ENCODE measurements around the gene C1R.

C1R gene

GRCh38 chr12:7136071-7136470, 43.8 kb upstream of the C1R start:
- H3K9me3 Mint-ChIP-seq, result no peaks in the 10 kb centered on the region
- H3K4me1 Mint-ChIP-seq, result peaks cover 23% of the 10 kb centered on the region
- no peak overlapping the region for H3K4me3 Mint-ChIP-seq
- H3K27ac Mint-ChIP-seq, result no peak overlapping the region
- peaks cover 72% of the 10 kb centered on the region for H3K36me3 Mint-ChIP-seq (ENCODE audit: low read depth)
- peaks cover 3% of the 10 kb centered on the region for H3K27me3 Mint-ChIP-seq (ENCODE audit: low read depth, poor library complexity)
- no peak for DNase-seq
- TF ChIP-seq CTCF (IDR thresholded peaks at IDR 0.05), result no peak

GRCh38 chr12:7134396-7135166, 42.3 kb upstream of the C1R start:
- Mint-ChIP-seq H3K4me3 (no peak overlapping the region), H3K4me1 (peaks cover 29% of the 10 kb centered on the region), H3K9me3 (no peaks in the 10 kb centered on the region), H3K36me3 (ENCODE audit: low read depth) (peaks cover 63% of the 10 kb centered on the region), H3K27ac (no peak overlapping the region), H3K27me3 (ENCODE audit: low read depth, poor library complexity) (peaks cover 9% of the 10 kb centered on the region)
- no peak for DNase-seq
- TF ChIP-seq CTCF (IDR thresholded peaks at IDR 0.05), result no peak

GRCh38 chr12:7131502-7131866, 39.2 kb upstream of the C1R start:
- Mint-ChIP-seq H3K27me3 (ENCODE audit: low read depth, poor library complexity) (peaks cover 20% of the 10 kb centered on the region), H3K36me3 (ENCODE audit: low read depth) (peaks cover 35% of the 10 kb centered on the region), H3K9me3 (no peaks in the 10 kb centered on the region), H3K4me1 (peaks cover 49% of the 10 kb centered on the region), H3K4me3 (peak overlapping the region; percentile 99), H3K27ac (no peak overlapping the region)
- DNase-seq, result no peak
- no peak for TF ChIP-seq CTCF (IDR thresholded peaks at IDR 0.05)

- DNase-seq, result peak; percentile 70
- peak overlapping the region; percentile 99 for H3K4me3 Mint-ChIP-seq
- no peak for TF ChIP-seq CTCF (IDR thresholded peaks at IDR 0.05)
These were observed 38.7 kb upstream of the C1R start for GRCh38 chr12:7130701-7131501.

GRCh38 chr12:7129872-7130691, 37.8 kb upstream of the C1R start, which contains the start of gene CLSTN3:
CLSTN3 (plus strand) TSS chr12:7130371; CDS start chr12:7130649, 278 bp downstream.
- H3K4me1 Mint-ChIP-seq, result peaks cover 54% of the 10 kb centered on the region
- no peaks in the 10 kb centered on the region for H3K9me3 Mint-ChIP-seq
- no peak within 1 kb of the TSS for H3K27ac Mint-ChIP-seq
- H3K4me3 Mint-ChIP-seq, result peak within 1 kb of the TSS; percentile 99
- peak; percentile 91 for DNase-seq
- peaks cover 20% of the 10 kb centered on the region for H3K27me3 Mint-ChIP-seq (ENCODE audit: low read depth, poor library complexity)
- peaks cover 21% of the 10 kb centered on the region for H3K36me3 Mint-ChIP-seq (ENCODE audit: low read depth)
- no peak for TF ChIP-seq CTCF (IDR thresholded peaks at IDR 0.05)

More at GRCh38 chr12:7130701-7131501, 38.7 kb upstream of the C1R start:
- no peak overlapping the region for H3K27ac Mint-ChIP-seq
- H3K27me3 Mint-ChIP-seq (ENCODE audit: low read depth, poor library complexity), result peaks cover 20% of the 10 kb centered on the region
- peaks cover 29% of the 10 kb centered on the region for H3K36me3 Mint-ChIP-seq (ENCODE audit: low read depth)
- no peaks in the 10 kb centered on the region for H3K9me3 Mint-ChIP-seq
- peaks cover 49% of the 10 kb centered on the region for H3K4me1 Mint-ChIP-seq
